Mesenchymal stem cell (in vitro differentiated cells and primary cell): Measurements from ENCODE around the gene NUBPL.
A peak's percentile ranks its signal among the peaks of the same experiment; 100 is the strongest.
"Not testable (repeated sequence)": the region's sequence is repeated elsewhere in the genome, so short reads cannot be mapped to it uniquely, and the experiment has no call there.

Experiments
- DNase-seq: peaks from one replicate; pipeline ENCODE4 v3.0.0-alpha.2; 2013
- H2AFZ ChIP-seq: one replicate; pipeline ENCODE4 v1.6.1; 2013; ENCODE audit warnings: low read depth, mild to moderate bottlenecking, control low read depth, inconsistent platforms, low read length, moderate library complexity
- H2AK5ac ChIP-seq: 2 replicates; pipeline ENCODE4 v1.6.1; 2013; ENCODE audit warnings: low read length, moderate library complexity, mild to moderate bottlenecking, inconsistent platforms; ENCODE audit not compliant: severe bottlenecking
- H2BK120ac ChIP-seq: one replicate; pipeline ENCODE4 v1.6.1; 2013; ENCODE audit warnings: low read depth, mild to moderate bottlenecking, inconsistent platforms, low read length, moderate library complexity
- H2BK12ac ChIP-seq, 2 experiments: one replicate each; pipeline ENCODE4 v1.6.1; 2013; ENCODE audit warnings: inconsistent platforms in 2 of 2, low read length in 2 of 2, mild to moderate bottlenecking in 2 of 2, moderate library complexity in 2 of 2, control low read depth in 1 of 2
- H2BK15ac ChIP-seq: one replicate; pipeline ENCODE4 v1.6.1; 2013; ENCODE audit warnings: mild to moderate bottlenecking, low read depth, inconsistent platforms; ENCODE audit not compliant: poor library complexity, severe bottlenecking
- H2BK5ac ChIP-seq: 2 replicates; pipeline ENCODE4 v1.6.1; 2013; ENCODE audit warnings: low read depth, mild to moderate bottlenecking, low read length, control low read depth, inconsistent platforms; ENCODE audit not compliant: poor library complexity, severe bottlenecking
- H3K14ac ChIP-seq, 2 experiments: one replicate each; pipeline ENCODE4 v1.6.1; 2013; ENCODE audit warnings: inconsistent platforms in 2 of 2, low read length in 2 of 2, control low read depth in 1 of 2, mild to moderate bottlenecking in 1 of 2, moderate library complexity in 1 of 2
- H3K18ac ChIP-seq, 2 experiments: one replicate each; pipeline ENCODE4 v1.6.1; 2013; ENCODE audit warnings: inconsistent platforms in 2 of 2, low read length in 2 of 2, control low read depth in 1 of 2, low read depth in 1 of 2, mild to moderate bottlenecking in 1 of 2
- H3K23ac ChIP-seq, 2 experiments: one replicate each; pipeline ENCODE4 v1.6.1; 2013; ENCODE audit warnings: inconsistent platforms in 2 of 2, low read length in 2 of 2, mild to moderate bottlenecking in 2 of 2, moderate library complexity in 2 of 2, control low read depth in 1 of 2
- H3K27ac ChIP-seq: 2 replicates; pipeline ENCODE4 v1.5.1; 2013; ENCODE audit warnings: mild to moderate bottlenecking, moderate library complexity, low read length, control low read depth, inconsistent platforms; ENCODE audit not compliant: poor library complexity, severe bottlenecking
- H3K27me3 ChIP-seq, 2 experiments: 2 replicates each; pipeline versions ENCODE4 v1.6.1 to v1.7.0; 2013; ENCODE audit warnings: low read length in 2 of 2, mild to moderate bottlenecking in 2 of 2, moderate library complexity in 2 of 2, control low read depth in 1 of 2, inconsistent platforms in 1 of 2; ENCODE audit not compliant: control insufficient read depth in 1 of 2, insufficient read depth in 1 of 2
- H3K36me3 ChIP-seq, 2 experiments: 2 replicates each; pipeline versions ENCODE4 v1.6.1 to v1.7.0; 2013; ENCODE audit warnings: low read length in 2 of 2, control low read depth in 1 of 2, inconsistent platforms in 1 of 2, low read depth in 1 of 2, mild to moderate bottlenecking in 1 of 2; ENCODE audit not compliant: insufficient read depth in 2 of 2, control insufficient read depth in 1 of 2
- H3K4ac ChIP-seq, 2 experiments: one replicate each; pipeline ENCODE4 v1.6.1; 2013; ENCODE audit warnings: inconsistent platforms in 2 of 2, low read length in 2 of 2, mild to moderate bottlenecking in 2 of 2, moderate library complexity in 2 of 2, control low read depth in 1 of 2, low read depth in 1 of 2
- H3K4me1 ChIP-seq: 2 replicates; pipeline ENCODE4 v1.6.1; 2013; ENCODE audit warnings: low read depth, low read length, control low read depth; ENCODE audit not compliant: control insufficient read depth, insufficient read depth
- H3K4me2 ChIP-seq: 2 replicates; pipeline ENCODE4 v1.6.1; 2013; ENCODE audit warnings: low read length, mild to moderate bottlenecking, inconsistent platforms; ENCODE audit not compliant: poor library complexity, severe bottlenecking
- H3K4me3 ChIP-seq, 2 experiments: 2 replicates each; pipeline versions ENCODE4 v1.5.1 to v1.7.0; 2013; ENCODE audit warnings: low read length in 2 of 2, mild to moderate bottlenecking in 2 of 2, control low read depth in 1 of 2, low read depth in 1 of 2; ENCODE audit not compliant: insufficient read depth in 1 of 2
- H3K79me1 ChIP-seq: replicated peaks from 2 replicates; pipeline ENCODE4 v1.6.1; 2013; ENCODE audit warnings: mild to moderate bottlenecking, control low read depth, low read length, inconsistent platforms; ENCODE audit not compliant: poor library complexity, severe bottlenecking
- H3K9ac ChIP-seq: 2 replicates; pipeline ENCODE4 v1.7.0; 2013; ENCODE audit warnings: mild to moderate bottlenecking, low read length, moderate library complexity
- H3K9me3 ChIP-seq: 2 replicates; pipeline ENCODE4 v1.7.0; 2013; ENCODE audit warnings: mild to moderate bottlenecking, low read length; ENCODE audit not compliant: control insufficient read depth
- H4K8ac ChIP-seq: one replicate; pipeline ENCODE4 v1.6.1; 2013; ENCODE audit warnings: inconsistent platforms, mild to moderate bottlenecking, low read length, moderate library complexity
- H4K91ac ChIP-seq: one replicate; pipeline ENCODE4 v1.6.1; 2013; ENCODE audit warnings: mild to moderate bottlenecking, low read length, inconsistent platforms
- WGBS: methylation state at CpG from one replicate; pipeline ENCODE4 v1.1.7; 2013; ENCODE audit warnings: mixed read lengths; 5-methylcytosine and 5-hydroxymethylcytosine counted together

The NUBPL gene

DNA sequence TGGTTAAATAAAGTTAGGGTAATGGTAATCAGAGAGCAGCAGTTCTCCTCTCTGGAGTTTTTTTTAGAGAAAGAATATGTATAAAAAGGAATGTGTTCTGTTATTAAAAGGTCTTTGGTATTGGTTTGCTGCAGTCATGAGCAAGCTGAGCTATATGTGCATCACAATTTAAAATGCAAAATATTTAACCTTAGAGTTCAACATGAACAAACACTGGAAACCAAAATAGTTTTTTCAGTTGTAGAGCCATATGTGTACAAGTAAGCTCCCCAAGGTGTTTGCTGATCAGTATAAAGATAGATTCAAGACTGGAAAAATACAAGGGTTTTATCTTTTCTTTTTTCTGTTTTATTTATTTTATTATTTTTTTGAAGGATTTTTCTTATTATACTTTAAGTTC, 245.0 kb downstream of the NUBPL start:
- H2BK15ac ChIP-seq, result no peak overlapping the region
- H4K91ac ChIP-seq, result no peak overlapping the region
- no peak overlapping the region for H3K9ac ChIP-seq
- H3K36me3 ChIP-seq, result no peaks in the 10 kb centered on the region
- no peak overlapping the region for H3K4ac ChIP-seq
- H2AK5ac ChIP-seq, result no peak overlapping the region
- H3K27me3 ChIP-seq, result no peaks in the 10 kb centered on the region
- no peaks in the 10 kb centered on the region for H3K4me1 ChIP-seq
- no peaks in the 10 kb centered on the region for H3K79me1 ChIP-seq
- H3K23ac ChIP-seq, result no peak overlapping the region
- no peak for DNase-seq
- no peak overlapping the region for H2BK120ac ChIP-seq
- no peak overlapping the region for H2AFZ ChIP-seq
- H3K9me3 ChIP-seq, result no peaks in the 10 kb centered on the region
- no peak overlapping the region for H3K4me2 ChIP-seq
- no peak overlapping the region for H4K8ac ChIP-seq
- no peak overlapping the region for H2BK5ac ChIP-seq
- H3K27ac ChIP-seq, result no peak overlapping the region
- no peak overlapping the region for H3K18ac ChIP-seq
- H3K4me3 ChIP-seq, result no peak overlapping the region
- no peak overlapping the region for H2BK12ac ChIP-seq
- H3K14ac ChIP-seq, result no peak overlapping the region

GRCh38 chr14:31811693-31812628, 250.8 kb downstream of the NUBPL start:
- H2BK5ac ChIP-seq, result not testable (repeated sequence)

DNA sequence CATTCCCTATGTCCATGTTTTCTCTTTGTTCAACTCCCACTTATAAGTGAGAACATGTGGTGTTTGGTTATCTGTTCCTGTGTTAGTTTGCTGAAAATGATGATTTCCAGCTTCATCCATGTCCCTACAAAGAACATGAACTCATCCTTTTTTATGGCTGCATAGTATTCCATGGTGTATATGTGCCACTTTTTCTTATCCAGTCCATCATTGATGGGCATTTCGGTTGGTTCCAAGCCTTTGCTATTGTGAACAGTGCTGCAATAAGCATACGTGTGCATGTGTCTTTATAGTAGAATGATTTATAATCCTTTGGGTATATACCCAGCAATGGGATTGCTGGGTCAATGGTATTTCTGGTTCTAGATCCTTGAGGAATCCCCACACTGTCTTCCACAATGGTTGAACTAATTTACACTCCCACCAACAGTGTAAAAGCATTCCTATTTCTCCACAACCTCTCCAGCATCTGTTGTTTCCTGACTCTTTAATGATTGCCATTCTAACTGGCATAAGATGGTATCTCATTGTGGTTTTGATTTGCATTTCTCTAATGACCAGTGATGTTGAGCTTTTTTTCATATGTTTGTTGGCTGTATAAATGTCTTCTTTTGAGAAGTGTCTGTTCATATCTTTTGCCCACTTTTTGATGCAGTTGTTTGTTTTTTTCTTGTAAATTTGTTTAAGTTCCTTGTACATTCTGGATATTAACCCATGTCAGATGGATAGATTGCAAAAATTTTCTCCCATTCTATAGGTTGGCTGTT, 252.7 kb downstream of the NUBPL start:
- not testable (repeated sequence) for H2BK120ac ChIP-seq, H2AK5ac ChIP-seq, H3K79me1 ChIP-seq, H2BK15ac ChIP-seq, H3K36me3 ChIP-seq, H2BK12ac ChIP-seq, H2BK5ac ChIP-seq, H3K27me3 ChIP-seq, H3K4me3 ChIP-seq, H3K18ac ChIP-seq, H3K4ac ChIP-seq, H3K9me3 ChIP-seq, H3K4me2 ChIP-seq, H4K91ac ChIP-seq, H4K8ac ChIP-seq, H3K4me1 ChIP-seq, H2AFZ ChIP-seq, H3K9ac ChIP-seq, H3K27ac ChIP-seq, H3K23ac ChIP-seq, DNase-seq, H3K14ac ChIP-seq
- WGBS, result 80% methylated on average over 1 of the region's 2 CpGs

More at GRCh38 chr14:31811693-31812628, 250.8 kb downstream of the NUBPL start:
- 75% methylated on average over 13 of the region's 15 CpGs for WGBS
- not testable (repeated sequence) for H3K36me3 ChIP-seq, H2AK5ac ChIP-seq, H3K79me1 ChIP-seq, H3K4me1 ChIP-seq, H3K27ac ChIP-seq, H3K14ac ChIP-seq, DNase-seq, H3K27me3 ChIP-seq, H3K4ac ChIP-seq, H3K23ac ChIP-seq, H3K9ac ChIP-seq, H4K8ac ChIP-seq, H2BK15ac ChIP-seq, H2AFZ ChIP-seq, H3K9me3 ChIP-seq, H4K91ac ChIP-seq, H2BK12ac ChIP-seq, H3K4me2 ChIP-seq, H3K4me3 ChIP-seq, H2BK120ac ChIP-seq
- H3K18ac ChIP-seq, result peak overlapping the region in 1 of 2 experiments; percentile 2

- H2AK5ac ChIP-seq, result no peak overlapping the region
- no peak overlapping the region for H3K4me3 ChIP-seq
- no peak overlapping the region for H2BK120ac ChIP-seq
- no peaks in the 10 kb centered on the region for H3K79me1 ChIP-seq
- no peak overlapping the region for H2BK5ac ChIP-seq
- no peaks in the 10 kb centered on the region for H3K36me3 ChIP-seq
- no peak overlapping the region for H2AFZ ChIP-seq
- no peak overlapping the region for H3K4me2 ChIP-seq
- H3K9me3 ChIP-seq, result no peaks in the 10 kb centered on the region
- no peak overlapping the region for H2BK15ac ChIP-seq
- no peak overlapping the region for H3K9ac ChIP-seq
- no peak for DNase-seq
- H3K4me1 ChIP-seq, result no peaks in the 10 kb centered on the region
- no peak overlapping the region for H2BK12ac ChIP-seq
- no peak overlapping the region for H4K91ac ChIP-seq
- no peak overlapping the region for H4K8ac ChIP-seq
- H3K18ac ChIP-seq, result no peak overlapping the region
- no peak overlapping the region for H3K27ac ChIP-seq
- no peak overlapping the region for H3K4ac ChIP-seq
- H3K27me3 ChIP-seq, result no peaks in the 10 kb centered on the region
- no peak overlapping the region for H3K23ac ChIP-seq
- H3K14ac ChIP-seq, result no peak overlapping the region
Observed at GRCh38 chr14:31819281-31819680, 258.1 kb downstream of the NUBPL start.
